Endothelial cell of umbilical vein (primary cell): ENCODE data around the gene STON2. TPM values are rescaled to one million over a fixed set of nuclear protein-coding genes. Genes with fewer than 3 reads are reported as not detected.

Source experiments
- BruUV-seq: library from RNA; stranded (reverse); fragments of 400-500 nt; replicated peaks from 2 replicates; lab custom pipeline; 2021; lab: Mats Ljungman, UMichigan
- CTCF ChIA-PET: fragments of 300-600, 350-600 bp; sonication (Branson Sonifier 250); formaldehyde crosslinking; loops from one replicate; lab custom pipeline; 2021; ENCODE audit warnings: antibody characterized with exemption, inconsistent platforms; lab: Charles Lee
- POLR2A ChIA-PET: fragments of 300-600, 350-600 bp; sonication (Branson Sonifier 250); formaldehyde crosslinking; loops from one replicate; lab custom pipeline; 2021; ENCODE audit warnings: antibody characterized with exemption, inconsistent platforms; lab: Charles Lee
- DNase-seq: peaks from one replicate; pipeline ENCODE4 v3.0.0-alpha.2; 2011; ENCODE audit warnings: low read depth, low spot score
- FAIRE-seq: peaks from 2 replicates; lab custom pipeline; 2011; peaks lifted over from hg19 to GRCh38; lab: Jason Lieb, UNC
- H2AFZ ChIP-seq: 2 replicates; pipeline ENCODE4 v1.6.0; 2012; ENCODE audit warnings: low read depth, low read length, control low read depth, inconsistent platforms
- H3K27ac ChIP-seq: 2 replicates; pipeline ENCODE4 v1.5.1; 2011; ENCODE audit warnings: low read depth, mild to moderate bottlenecking, control low read depth, low read length, moderate library complexity; ENCODE audit not compliant: insufficient read depth
- H3K27me3 ChIP-seq, 2 experiments: 2 replicates each; pipeline versions ENCODE4 v1.6.0 to v1.6.1; 2011; ENCODE audit warnings: low read length in 2 of 2, mixed read lengths in 1 of 2; ENCODE audit not compliant: control insufficient read depth in 2 of 2, insufficient read depth in 2 of 2
- H3K36me3 ChIP-seq, 2 experiments: 2 replicates in 1 of 2; 3 replicates in 1 of 2; pipeline ENCODE4 v1.5.1; 2011; ENCODE audit warnings: low read length in 2 of 2, mild to moderate bottlenecking in 1 of 2, moderate library complexity in 1 of 2; ENCODE audit not compliant: control insufficient read depth in 2 of 2, insufficient read depth in 2 of 2; ENCODE audit errors: extremely low read depth in 1 of 2
- H3K4me1 ChIP-seq: 3 replicates; pipeline ENCODE4 v1.5.1; 2011; ENCODE audit warnings: mild to moderate bottlenecking, low read length; ENCODE audit not compliant: control insufficient read depth, insufficient read depth; ENCODE audit errors: extremely low read depth
- H3K4me2 ChIP-seq: 2 replicates; pipeline ENCODE4 v1.6.1; 2011; ENCODE audit warnings: low read length, control low read depth, mixed read lengths; ENCODE audit not compliant: insufficient read depth
- H3K4me3 ChIP-seq, 3 experiments: fragments of 200-600 bp in 1 of 3; sonication (generic), shearing (Covaris generic) in 1 of 3; replicated peaks in 1 of 3; 2 replicates each; pipeline ENCODE4 v1.5.1; 2011 to 2016; ENCODE audit warnings: control low read depth in 3 of 3, low read length in 3 of 3, mild to moderate bottlenecking in 2 of 3, inconsistent platforms in 1 of 3, low read depth in 1 of 3, moderate library complexity in 1 of 3; ENCODE audit not compliant: insufficient read depth in 1 of 3
- H3K79me2 ChIP-seq: 2 replicates; pipeline ENCODE4 v1.6.0; 2012; ENCODE audit warnings: low read length, inconsistent platforms; ENCODE audit not compliant: control insufficient read depth, insufficient read depth
- H3K9ac ChIP-seq: replicated peaks from 2 replicates; pipeline ENCODE3; 2011; ENCODE audit warnings: low read length, control low read depth; ENCODE audit not compliant: insufficient read depth; ENCODE audit errors: extremely low read depth
- H3K9me1 ChIP-seq: replicated peaks from 3 replicates; pipeline ENCODE4 v1.6.0; 2011; ENCODE audit warnings: mild to moderate bottlenecking, low read length; ENCODE audit not compliant: control insufficient read depth, insufficient read depth; ENCODE audit errors: extremely low read depth
- H3K9me3 ChIP-seq: replicated peaks from 2 replicates; pipeline ENCODE4 v1.5.1; 2012; ENCODE audit warnings: low read length, inconsistent platforms; ENCODE audit not compliant: control insufficient read depth, insufficient read depth
- H4K20me1 ChIP-seq: replicated peaks from 2 replicates; pipeline ENCODE3; 2011; ENCODE audit warnings: mild to moderate bottlenecking, low read length; ENCODE audit not compliant: control insufficient read depth, insufficient read depth; ENCODE audit errors: extremely low read depth
- CTCF ChIP-seq, 2 donors: IDR thresholded peaks; 1 replicate in 1 of 2; 2 replicates in 1 of 2; pipeline ENCODE4 v1.5.1; 2011; ENCODE audit warnings: low read length in 2 of 2, mild to moderate bottlenecking in 2 of 2, moderate library complexity in 2 of 2, control low read depth in 1 of 2, inconsistent platforms in 1 of 2, low read depth in 1 of 2; ENCODE audit not compliant: insufficient read depth in 1 of 2; ENCODE audit errors: extremely low read depth in 1 of 2
- EZH2 ChIP-seq: IDR thresholded peaks from 2 replicates; pipeline ENCODE4 v1.6.1; 2012; ENCODE audit warnings: borderline replicate concordance, low read depth, mild to moderate bottlenecking, moderate library complexity, low read length, inconsistent platforms; ENCODE audit not compliant: severe bottlenecking
- GATA2 ChIP-seq: IDR thresholded peaks from 2 replicates; pipeline ENCODE4 v1.7.0; 2011; ENCODE audit warnings: low read depth, mild to moderate bottlenecking, moderate library complexity, mixed read lengths, low read length; ENCODE audit not compliant: insufficient read length, insufficient read depth
- JUN ChIP-seq: IDR thresholded peaks from 2 replicates; pipeline ENCODE4 v1.6.1; 2011; ENCODE audit warnings: borderline replicate concordance, low read depth; ENCODE audit not compliant: insufficient read length, insufficient read depth
- POLR2A ChIP-seq: IDR thresholded peaks from 2 replicates; pipeline ENCODE4 v1.6.1; 2012; ENCODE audit warnings: low read depth, mild to moderate bottlenecking, control low read depth, low read length
- POLR2AphosphoS5 ChIP-seq: IDR thresholded peaks from 2 replicates; pipeline ENCODE4 v1.6.1; 2012; ENCODE audit warnings: low read depth, mild to moderate bottlenecking, control low read depth, low read length, moderate library complexity; ENCODE audit not compliant: insufficient read depth
- dilution Hi-C: fragments of 300-500 bp; cut with MboI; formaldehyde crosslinking; loops from one replicate; pipeline ENCODE4 v1.15.0; 2019; ENCODE audit warnings: low sequenced_read_pairs; ENCODE audit not compliant: extremely low pct_ligation_motif_present
- intact Hi-C: fragments of 100-400 bp; cut with micrococcal nuclease; formaldehyde crosslinking; loops from one replicate; pipeline ENCODE4 v1.10.0; 2022
- polyA plus RNA-seq, 4 experiments: library from polyadenylated mRNA; depleted of rRNA in 3 of 4; stranded (reverse) in 3 of 4; unstranded in 1 of 4; fragments of >200 nt; gene quantifications; 2 replicates each; pipeline versions ENCODE4 v1.2.1 to v1.2.3, GENCODE V29; 2011 to 2012; ENCODE audit warnings: missing spikeins in 1 of 4
- total RNA-seq: library from RNA; stranded (reverse); gene quantifications from 2 replicates; pipeline ENCODE4 v1.2.3, GENCODE V29; 2021
- TF ChIP-seq, protein P1 (sequence below): IDR thresholded peaks from 2 replicates; pipeline ENCODE4 v1.6.1; 2011; ENCODE audit not compliant: insufficient read depth, insufficient read length

Gene STON2
- total and polyA plus RNA-seq, 2 donors (not counting 3 experiments of a cell fraction or from before 2014, with no cell fraction given) = not detected

DNA sequence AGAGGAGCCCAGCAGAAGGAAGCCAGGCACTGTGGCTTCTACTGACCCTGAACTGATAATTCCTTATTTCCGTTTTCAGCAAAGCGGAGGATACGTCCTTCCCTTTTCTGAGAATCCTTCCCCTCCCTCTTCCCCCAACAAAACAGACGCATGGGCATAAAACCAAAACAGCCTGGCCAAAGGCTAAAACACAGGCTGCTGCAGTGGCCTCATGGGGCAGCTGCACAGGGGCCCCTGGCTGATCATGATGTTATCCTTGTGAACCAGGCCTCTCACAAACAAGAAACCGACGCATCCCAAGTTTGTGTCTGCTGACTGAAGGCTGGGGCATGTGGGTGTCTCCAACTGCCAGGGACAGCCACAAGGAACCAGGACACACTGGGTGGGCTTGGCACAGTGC, 23.4 kb upstream of the STON2 start:
- TF ChIP-seq POLR2AphosphoS5 (no peak), POLR2A (no peak), GATA2 (no peak), EZH2 (no peak), CTCF (IDR thresholded peaks at IDR 0.05; ENCODE audit: extremely low read depth in 1 of 2, insufficient read depth in 1 of 2, low read depth in 1 of 2, low read length in 2 of 2) (no peak), JUN (no peak)
- TF ChIP-seq, protein P1, sequence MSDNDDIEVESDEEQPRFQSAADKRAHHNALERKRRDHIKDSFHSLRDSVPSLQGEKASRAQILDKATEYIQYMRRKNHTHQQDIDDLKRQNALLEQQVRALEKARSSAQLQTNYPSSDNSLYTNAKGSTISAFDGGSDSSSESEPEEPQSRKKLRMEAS = no peak
- BruUV-seq = no TSS peak
- ChIA-PET POLR2A (no interaction called here), CTCF (no interaction called here)
- Histone ChIP-seq H3K79me2 (no peaks in the 10 kb centered on the region), H3K9me3 (no peaks in the 10 kb centered on the region), H3K9ac (no peak overlapping the region), H3K9me1 (no peaks in the 10 kb centered on the region), H3K27ac (no peak overlapping the region), H3K4me2 (no peak overlapping the region), H4K20me1 (no peaks in the 10 kb centered on the region), H3K27me3 (no peaks in the 10 kb centered on the region), H3K36me3 (no peaks in the 10 kb centered on the region), H3K4me1 (no peaks in the 10 kb centered on the region), H2AFZ (no peak overlapping the region), H3K4me3 (no peak overlapping the region)
- dilution Hi-C loops (no loop called here), intact Hi-C loops (no loop called here)
- no peak for FAIRE-seq
- DNase-seq = no peak
